Panc1 (cell line): Measurements from ENCODE around the gene SH3BP5. TPM values are rescaled to one million over a fixed set of nuclear protein-coding genes. Genes with fewer than 3 reads are reported as not detected.

Experiments used
- total RNA-seq: library from RNA; stranded (reverse); gene quantifications from one replicate; pipeline ENCODE4 v1.2.1, GENCODE V29; 2021; ENCODE audit not compliant: unreplicated experiment

The SH3BP5 gene
- total RNA-seq, 1 experiment from 2014 or later: 12.0 TPM

Other genes with a start within 250 kb of the SH3BP5 start
- 13.6 TPM for gene RBSN, start 233.4 kb downstream of the SH3BP5 start, total RNA-seq
- 26.5 TPM for gene CAPN7, start 126.3 kb downstream of the SH3BP5 start, total RNA-seq
- 16.5 TPM for gene METTL6, start 95.0 kb upstream of the SH3BP5 start, total RNA-seq
- 16.1 TPM for gene EAF1, start 95.0 kb upstream of the SH3BP5 start, total RNA-seq
- 0.64 TPM for gene COLQ, start 189.1 kb upstream of the SH3BP5 start, total RNA-seq